OCI-LY3 (cell line): ENCODE measurements around the gene GPR3.

Experiments
- H2AFZ ChIP-seq: fragments of 200-600, 300-600 bp; shearing (Covaris generic); 2 replicates; pipeline ENCODE4 v1.6.0; 2014; ENCODE audit warnings: antibody characterized with exemption, low read depth, low read length
- H3K27ac ChIP-seq: fragments of 200-600, 300-600 bp; sonication (generic); 2 replicates; pipeline ENCODE4 v1.5.1; 2014; ENCODE audit warnings: mild to moderate bottlenecking, low read length, moderate library complexity, mixed read lengths
- H3K27me3 ChIP-seq: fragments of 200-600, 300-600 bp; sonication (generic); 2 replicates; pipeline ENCODE4 v1.6.1; 2014; ENCODE audit warnings: low read depth, low read length, mixed read lengths
- H3K36me3 ChIP-seq: fragments of 200-600, 300-600 bp; sonication (generic); replicated peaks from 2 replicates; pipeline ENCODE3; 2014; ENCODE audit warnings: low read depth, low read length, mixed read lengths
- H3K4me1 ChIP-seq: fragments of 300-600, 200-600 bp; sonication (generic); 2 replicates; pipeline ENCODE4 v1.6.1; 2014; ENCODE audit warnings: low read length, mixed read lengths
- H3K4me2 ChIP-seq: fragments of 200-600, 300-600 bp; sonication (generic); 2 replicates; pipeline ENCODE4 v1.6.1; 2014; ENCODE audit warnings: low read length, mixed read lengths
- H3K4me3 ChIP-seq: fragments of 300-600, 200-600 bp; sonication (generic); 2 replicates; pipeline ENCODE4 v1.5.1; 2014; ENCODE audit warnings: antibody characterized with exemption, mild to moderate bottlenecking, low read length, moderate library complexity
- H3K79me2 ChIP-seq: fragments of 300-600, 200-600 bp; shearing (Covaris generic); 2 replicates; pipeline ENCODE4 v1.6.1; 2014; ENCODE audit warnings: mild to moderate bottlenecking, low read length, mixed read lengths
- H3K9ac ChIP-seq: fragments of 300-600, 200-600 bp; shearing (Covaris generic); 2 replicates; pipeline ENCODE4 v1.6.0; 2014; ENCODE audit warnings: mild to moderate bottlenecking, low read length, moderate library complexity
- H3K9me3 ChIP-seq: fragments of 200-600, 300-600 bp; shearing (Covaris generic); 2 replicates; pipeline ENCODE4 v1.6.1; 2014; ENCODE audit warnings: low read length, mixed read lengths; ENCODE audit not compliant: insufficient read depth
- H4K20me1 ChIP-seq: fragments of 200-600, 300-600 bp; sonication (generic); 2 replicates; pipeline ENCODE4 v1.6.1; 2016; ENCODE audit warnings: low read length, mixed read lengths; ENCODE audit not compliant: insufficient read depth
- EZH2phosphoT487 ChIP-seq: fragments of 200-600 bp; shearing (Covaris generic); IDR thresholded peaks from 2 replicates; pipeline ENCODE4 v1.6.1; 2018; ENCODE audit warnings: antibody characterized with exemption, mixed run types, low read depth
- TF ChIP-seq, protein P1 (sequence below): fragments of 200-600, 300-600 bp; sonication (generic); IDR thresholded peaks from 2 replicates; pipeline ENCODE4 v1.5.1; 2014; ENCODE audit warnings: antibody characterized with exemption, low read length, low read depth

Gene GPR3

DNA sequence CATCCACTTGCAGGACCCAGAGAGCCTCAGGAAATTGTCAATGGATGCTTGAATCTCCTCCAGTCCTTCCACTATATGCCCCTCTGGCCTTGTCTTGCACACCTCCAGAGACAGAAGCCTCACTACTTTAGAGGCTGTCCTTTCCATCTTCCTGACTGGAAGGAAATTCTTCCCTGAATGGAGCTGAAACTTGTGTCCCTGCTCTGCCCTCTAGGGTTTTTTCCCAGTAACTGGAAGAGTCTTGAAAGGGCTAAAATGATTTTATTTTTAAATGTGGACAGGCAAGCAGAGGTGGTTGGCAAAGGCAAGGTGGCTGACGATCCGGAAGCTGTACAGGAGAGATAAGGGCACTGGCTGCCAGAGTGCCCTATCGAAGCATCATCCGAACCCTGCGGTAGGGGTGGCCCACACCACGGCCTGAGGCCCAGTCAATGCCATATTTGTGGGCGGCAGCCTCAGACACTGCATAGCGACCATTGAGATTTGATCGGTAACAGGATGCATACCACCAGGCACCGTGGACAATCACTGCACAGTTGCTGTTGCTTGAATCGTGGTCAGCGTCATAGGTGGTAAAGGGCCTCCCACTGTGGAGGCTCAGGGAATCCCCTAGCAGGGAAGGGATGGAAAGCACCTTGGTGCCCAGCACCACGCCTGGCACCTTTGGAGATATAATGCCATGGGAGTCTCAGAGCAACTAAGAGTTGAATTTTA, 23.4 kb upstream of the GPR3 start:
- H3K4me2 ChIP-seq: no peak overlapping the region

DNA sequence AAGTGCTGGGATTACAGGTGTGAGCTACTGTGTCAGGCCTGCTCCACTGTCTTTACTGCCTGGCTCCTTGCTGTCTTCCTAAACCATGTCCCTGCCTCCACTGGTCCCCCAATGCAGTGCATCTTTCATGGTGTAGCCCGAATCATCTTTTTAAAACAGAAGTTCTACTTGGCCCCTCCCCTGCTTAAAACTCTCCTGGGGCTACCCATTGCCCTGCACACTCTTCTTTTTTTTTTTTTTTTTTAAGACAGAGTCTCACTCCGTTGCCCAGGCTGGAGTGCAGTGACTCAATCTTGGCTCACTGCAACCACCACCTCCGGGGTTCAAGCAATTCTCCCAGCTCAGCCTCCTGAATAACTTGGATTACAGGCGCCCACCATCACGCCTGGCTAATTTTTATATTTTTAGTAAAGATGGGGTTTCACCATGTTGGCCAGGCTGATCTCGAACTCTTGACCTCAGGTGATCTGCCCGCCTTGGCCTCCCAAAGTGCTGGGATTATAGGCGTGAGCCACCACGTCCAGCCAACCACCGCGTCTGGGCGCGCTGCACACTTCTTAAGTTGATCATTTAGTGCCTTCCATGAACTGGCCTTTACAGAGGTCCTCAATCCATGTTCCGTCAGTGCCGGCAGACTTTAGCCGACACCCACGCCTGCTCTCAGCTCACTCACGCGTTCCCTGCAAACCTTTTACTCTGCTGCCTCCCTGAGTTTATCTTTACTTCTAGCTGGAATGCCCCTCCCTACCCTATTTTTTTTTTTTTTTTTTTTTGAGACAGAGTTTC, 20.2 kb upstream of the GPR3 start:
- no peak overlapping the region for H3K27ac ChIP-seq
- no peak overlapping the region for H3K9ac ChIP-seq
- no peak overlapping the region for H2AFZ ChIP-seq
- TF ChIP-seq, protein P1, sequence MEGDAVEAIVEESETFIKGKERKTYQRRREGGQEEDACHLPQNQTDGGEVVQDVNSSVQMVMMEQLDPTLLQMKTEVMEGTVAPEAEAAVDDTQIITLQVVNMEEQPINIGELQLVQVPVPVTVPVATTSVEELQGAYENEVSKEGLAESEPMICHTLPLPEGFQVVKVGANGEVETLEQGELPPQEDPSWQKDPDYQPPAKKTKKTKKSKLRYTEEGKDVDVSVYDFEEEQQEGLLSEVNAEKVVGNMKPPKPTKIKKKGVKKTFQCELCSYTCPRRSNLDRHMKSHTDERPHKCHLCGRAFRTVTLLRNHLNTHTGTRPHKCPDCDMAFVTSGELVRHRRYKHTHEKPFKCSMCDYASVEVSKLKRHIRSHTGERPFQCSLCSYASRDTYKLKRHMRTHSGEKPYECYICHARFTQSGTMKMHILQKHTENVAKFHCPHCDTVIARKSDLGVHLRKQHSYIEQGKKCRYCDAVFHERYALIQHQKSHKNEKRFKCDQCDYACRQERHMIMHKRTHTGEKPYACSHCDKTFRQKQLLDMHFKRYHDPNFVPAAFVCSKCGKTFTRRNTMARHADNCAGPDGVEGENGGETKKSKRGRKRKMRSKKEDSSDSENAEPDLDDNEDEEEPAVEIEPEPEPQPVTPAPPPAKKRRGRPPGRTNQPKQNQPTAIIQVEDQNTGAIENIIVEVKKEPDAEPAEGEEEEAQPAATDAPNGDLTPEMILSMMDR: no peak
- no peak for TF ChIP-seq EZH2phosphoT487
- H3K4me2 ChIP-seq: no peak overlapping the region
- no peaks in the 10 kb centered on the region for H4K20me1 ChIP-seq
- no peaks in the 10 kb centered on the region for H3K36me3 ChIP-seq
- peaks cover 11% of the 10 kb centered on the region; the same call in 1 of the 2 replicates for H3K4me1 ChIP-seq
- H3K4me3 ChIP-seq: no peak overlapping the region
- no peaks in the 10 kb centered on the region for H3K27me3 ChIP-seq
- H3K79me2 ChIP-seq: no peaks in the 10 kb centered on the region
- H3K9me3 ChIP-seq: no peaks in the 10 kb centered on the region

More for the DNA sequence above, 23.4 kb upstream of the GPR3 start:
- Histone ChIP-seq H3K9ac (no peak overlapping the region), H3K36me3 (no peaks in the 10 kb centered on the region), H3K27ac (no peak overlapping the region), H3K4me3 (no peak overlapping the region), H3K9me3 (no peaks in the 10 kb centered on the region), H4K20me1 (no peaks in the 10 kb centered on the region), H3K4me1 (peaks cover 24% of the 10 kb centered on the region), H2AFZ (no peak overlapping the region), H3K27me3 (no peaks in the 10 kb centered on the region), H3K79me2 (no peaks in the 10 kb centered on the region)
- TF ChIP-seq, protein P1: no peak
- TF ChIP-seq EZH2phosphoT487: no peak

DNA sequence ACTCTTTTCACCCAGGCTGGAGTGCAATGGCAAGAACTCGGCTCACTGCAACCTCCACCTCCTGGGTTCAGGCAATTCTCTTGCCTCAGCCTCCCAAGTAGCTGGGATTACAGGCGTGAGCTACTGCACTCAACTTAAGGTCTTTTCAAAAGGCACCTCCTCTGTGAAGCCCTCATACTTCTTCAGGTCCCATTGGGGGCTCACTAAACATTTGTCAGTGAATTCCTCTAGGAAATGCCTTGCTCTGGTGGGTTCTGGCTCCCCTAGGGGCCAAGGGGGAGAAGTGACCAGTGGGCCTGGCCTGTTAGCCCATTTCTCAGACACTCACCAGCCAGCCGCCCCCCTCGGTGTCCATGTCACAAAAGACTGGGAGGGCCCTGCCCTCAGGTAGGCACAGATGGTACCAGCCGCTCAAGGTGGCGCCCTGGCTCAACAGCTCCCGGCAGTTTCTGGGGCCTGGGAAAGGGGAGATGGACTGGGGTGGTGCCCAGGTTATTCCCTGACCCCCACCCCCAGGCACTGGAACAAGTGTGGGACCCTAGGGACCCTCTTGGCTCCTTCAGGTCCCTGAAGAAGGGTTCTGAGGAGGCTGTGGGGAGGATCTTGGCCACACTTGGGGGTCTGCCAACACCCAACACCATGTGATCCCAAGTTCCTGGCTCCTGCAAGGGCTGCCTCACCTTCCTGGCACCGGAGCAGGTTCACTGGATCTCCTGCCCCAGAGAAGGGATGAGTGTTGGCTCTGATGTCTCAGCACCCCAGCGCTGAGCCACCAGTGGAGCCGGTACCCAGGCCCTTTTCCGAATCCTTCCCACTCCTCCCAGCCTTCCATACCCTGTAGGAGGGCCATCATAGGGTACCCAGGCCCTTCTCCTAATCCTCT, 19.4 kb upstream of the GPR3 start:
- no peaks in the 10 kb centered on the region for H3K27me3 ChIP-seq
- no peak overlapping the region for H3K4me3 ChIP-seq
- H3K4me1 ChIP-seq: peaks cover 11% of the 10 kb centered on the region; the same call in 1 of the 2 replicates
- H2AFZ ChIP-seq: no peak overlapping the region
- no peaks in the 10 kb centered on the region for H3K79me2 ChIP-seq
- no peaks in the 10 kb centered on the region for H4K20me1 ChIP-seq
- TF ChIP-seq EZH2phosphoT487: no peak
- TF ChIP-seq, protein P1: no peak
- no peaks in the 10 kb centered on the region for H3K9me3 ChIP-seq
- H3K27ac ChIP-seq: no peak overlapping the region
- H3K4me2 ChIP-seq: no peak overlapping the region
- no peak overlapping the region for H3K9ac ChIP-seq
- no peaks in the 10 kb centered on the region for H3K36me3 ChIP-seq
